Right forelimb (tissue), 1 donor: ENCODE data around the gene TRIM6.
A peak's percentile ranks its signal among the peaks of the same experiment; 100 is the strongest.
"Not testable (repeated sequence)": the region's sequence is repeated elsewhere in the genome, so short reads cannot be mapped to it uniquely, and the experiment has no call there.

Experiments
- DNase-seq: peaks from one replicate; pipeline ENCODE4 v3.0.0-alpha.2; 2018

TRIM6 gene, protein sequence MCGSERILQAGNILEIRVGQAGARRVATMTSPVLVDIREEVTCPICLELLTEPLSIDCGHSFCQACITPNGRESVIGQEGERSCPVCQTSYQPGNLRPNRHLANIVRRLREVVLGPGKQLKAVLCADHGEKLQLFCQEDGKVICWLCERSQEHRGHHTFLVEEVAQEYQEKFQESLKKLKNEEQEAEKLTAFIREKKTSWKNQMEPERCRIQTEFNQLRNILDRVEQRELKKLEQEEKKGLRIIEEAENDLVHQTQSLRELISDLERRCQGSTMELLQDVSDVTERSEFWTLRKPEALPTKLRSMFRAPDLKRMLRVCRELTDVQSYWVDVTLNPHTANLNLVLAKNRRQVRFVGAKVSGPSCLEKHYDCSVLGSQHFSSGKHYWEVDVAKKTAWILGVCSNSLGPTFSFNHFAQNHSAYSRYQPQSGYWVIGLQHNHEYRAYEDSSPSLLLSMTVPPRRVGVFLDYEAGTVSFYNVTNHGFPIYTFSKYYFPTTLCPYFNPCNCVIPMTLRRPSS

GRCh38 chr11:5596607-5597201 lies at the start of gene TRIM6:
TRIM6 (plus strand) TSS chr11:5596637; CDS start chr11:5596898, 261 bp downstream.
- DNase-seq, result peak; percentile 72

GRCh38 chr11:5547982-5548381 lies 48.5 kb upstream of the TRIM6 start:
- no peak for DNase-seq

DNA sequence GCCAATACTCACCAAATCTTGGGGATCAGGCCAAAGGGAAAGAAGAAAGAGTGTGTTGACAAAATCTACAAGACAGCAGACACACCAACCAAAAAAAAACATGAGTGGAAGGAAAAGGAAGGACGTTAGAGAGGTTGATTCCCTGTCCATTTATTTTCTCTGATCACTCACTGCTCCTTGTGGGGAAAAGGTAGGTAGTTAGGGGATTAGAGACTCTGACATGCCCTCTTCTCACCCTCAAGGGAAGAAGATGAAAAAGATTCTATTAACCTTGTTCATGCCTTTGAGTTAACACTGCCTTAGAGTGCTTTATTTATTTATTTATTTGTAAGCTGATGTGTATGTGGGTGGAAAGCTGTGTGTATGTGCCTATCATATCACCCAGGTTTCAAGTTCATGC lies 48.0 kb upstream of the TRIM6 start, which contains the start of gene OR52H1:
Gene OR52H1, minus strand, starts transcription at position 101 of the 400 bp plus-strand sequence. CDS start 3,035 bp downstream, outside the sequence.
- no peak for DNase-seq

GRCh38 chr11:5550440-5551095 lies 45.9 kb upstream of the TRIM6 start:
- DNase-seq, result no peak

- no peak for DNase-seq
These were observed 43.1 kb upstream of the TRIM6 start for GRCh38 chr11:5553343-5553742.

GRCh38 chr11:5556596-5557188 lies 39.7 kb upstream of the TRIM6 start:
- DNase-seq, result no peak

- DNase-seq, result no peak
These were observed 38.7 kb upstream of the TRIM6 start for GRCh38 chr11:5557751-5558150.

DNA sequence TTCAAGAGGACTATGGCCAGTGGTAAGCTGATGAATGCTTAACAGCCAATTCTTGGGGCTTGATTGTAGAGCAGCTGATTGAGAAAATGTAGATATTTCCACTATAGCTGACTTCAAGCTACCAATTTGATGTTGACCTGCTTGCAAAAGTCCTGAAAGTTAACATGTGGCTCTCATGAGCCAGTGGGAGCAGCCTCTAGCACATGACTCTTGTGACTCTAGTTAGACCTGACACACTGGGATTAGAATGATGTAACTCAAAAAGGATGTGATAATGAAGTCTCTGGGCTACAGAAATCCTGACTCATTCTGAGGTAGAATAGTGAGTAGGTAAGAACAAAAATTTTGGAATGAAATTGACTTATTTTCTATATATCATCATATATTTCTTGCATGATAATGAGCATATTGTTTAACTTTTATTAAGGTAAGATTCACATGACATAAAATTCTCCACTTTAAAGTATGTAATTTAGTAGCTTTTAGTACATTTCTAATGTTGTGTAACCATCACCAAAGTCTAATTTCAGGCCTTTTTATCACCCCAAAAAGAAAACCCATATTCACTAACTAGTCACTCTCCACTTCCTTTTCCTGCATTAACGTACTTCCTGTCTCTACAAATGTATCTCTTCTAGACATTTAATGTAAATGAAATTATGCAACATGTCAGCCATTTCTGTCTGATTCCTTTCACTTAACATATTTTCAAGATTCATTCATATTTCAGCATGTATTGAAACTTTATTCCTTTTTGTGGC lies 32.0 kb upstream of the TRIM6 start:
- no peak for DNase-seq

- no peak for DNase-seq
These were observed 21.8 kb upstream of the TRIM6 start for GRCh38 chr11:5574654-5575053.

GRCh38 chr11:5575152-5575551 lies 21.3 kb upstream of the TRIM6 start:
- no peak for DNase-seq

GRCh38 chr11:5577101-5577500 lies 19.3 kb upstream of the TRIM6 start:
- DNase-seq, result no peak

- DNase-seq, result no peak
These were observed 15.9 kb upstream of the TRIM6 start, which contains the start of gene OR52B6 for GRCh38 chr11:5580577-5580976. OR52B6 (plus strand) TSS chr11:5580877; CDS start chr11:5580877, 0 bp downstream.

- DNase-seq, result no peak
These were observed 15.4 kb upstream of the TRIM6 start for GRCh38 chr11:5581014-5581413.

DNA sequence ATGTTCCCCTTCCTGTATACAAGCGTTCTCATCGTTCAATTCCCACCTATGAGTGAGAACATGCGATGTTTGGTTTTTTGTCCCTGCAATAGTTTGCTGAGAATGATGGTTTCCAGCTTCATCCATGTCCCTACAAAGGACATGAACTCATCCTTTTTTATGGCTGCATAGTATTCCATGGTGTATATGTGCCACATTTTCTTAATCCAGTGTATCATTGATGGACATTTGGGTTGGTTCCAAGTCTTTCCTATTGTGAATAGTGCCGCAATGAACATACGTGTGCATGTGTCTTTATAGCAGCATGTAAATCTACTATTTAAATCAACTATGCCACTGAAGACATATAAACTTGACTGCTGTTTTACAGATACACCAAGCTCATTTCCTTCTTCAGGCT lies 12.0 kb upstream of the TRIM6 start:
- DNase-seq, result not testable (repeated sequence)

GRCh38 chr11:5589906-5590305 lies 6.5 kb upstream of the TRIM6 start:
- not testable (repeated sequence) for DNase-seq

DNA sequence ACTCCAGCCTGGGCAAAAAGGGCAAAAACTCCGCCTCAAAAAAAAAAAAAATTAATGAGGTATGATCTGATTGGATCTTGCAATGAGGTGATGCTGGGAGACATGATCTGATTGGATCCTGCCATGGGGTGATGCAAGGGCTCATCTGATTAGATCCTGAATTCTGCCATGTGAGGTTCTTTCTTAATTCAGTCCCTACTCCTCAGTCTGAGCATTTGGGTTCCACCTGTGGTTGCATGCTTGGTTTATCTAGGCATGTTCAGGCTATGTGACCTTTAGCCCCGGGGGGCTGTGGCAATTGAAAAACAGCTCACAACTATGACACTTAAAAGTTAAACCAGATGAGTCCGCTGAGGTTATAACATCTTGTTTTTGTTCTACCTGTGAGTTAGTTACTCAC lies 4.8 kb upstream of the TRIM6 start:
- DNase-seq, result no peak

GRCh38 chr11:5592615-5593014 lies 3.8 kb upstream of the TRIM6 start:
- no peak for DNase-seq

- DNase-seq, result no peak
These were observed 3.3 kb upstream of the TRIM6 start for GRCh38 chr11:5593146-5593545.

- no peak for DNase-seq
These were observed 1.5 kb downstream of the TRIM6 start for GRCh38 chr11:5597953-5598352.

DNA sequence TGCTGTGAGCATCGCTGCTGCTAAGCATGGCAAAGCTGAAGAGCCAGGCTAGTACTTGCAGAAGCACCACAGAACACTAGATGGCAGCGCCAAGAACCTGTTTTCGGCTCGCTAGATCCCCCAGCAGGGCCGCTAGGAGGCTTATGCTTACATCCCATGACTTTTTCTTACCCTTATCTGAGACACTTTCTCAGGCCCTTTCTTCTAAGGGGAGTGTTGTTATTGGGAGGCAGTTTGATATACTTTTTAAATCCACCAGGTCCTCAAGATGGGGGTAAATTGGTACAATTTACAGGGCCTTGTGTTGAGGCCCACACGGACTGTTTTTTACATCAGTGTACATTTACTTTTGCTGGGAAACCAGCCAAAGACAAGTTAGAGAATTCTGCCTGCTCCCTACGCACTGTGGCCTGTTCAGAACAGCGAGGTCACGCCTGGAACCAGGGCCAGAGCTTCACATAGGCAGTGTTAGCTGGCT lies 4.0 kb downstream of the TRIM6 start:
- DNase-seq, result peak; percentile 54

GRCh38 chr11:5602791-5603190 lies 6.4 kb downstream of the TRIM6 start:
- not testable (repeated sequence) for DNase-seq

DNA sequence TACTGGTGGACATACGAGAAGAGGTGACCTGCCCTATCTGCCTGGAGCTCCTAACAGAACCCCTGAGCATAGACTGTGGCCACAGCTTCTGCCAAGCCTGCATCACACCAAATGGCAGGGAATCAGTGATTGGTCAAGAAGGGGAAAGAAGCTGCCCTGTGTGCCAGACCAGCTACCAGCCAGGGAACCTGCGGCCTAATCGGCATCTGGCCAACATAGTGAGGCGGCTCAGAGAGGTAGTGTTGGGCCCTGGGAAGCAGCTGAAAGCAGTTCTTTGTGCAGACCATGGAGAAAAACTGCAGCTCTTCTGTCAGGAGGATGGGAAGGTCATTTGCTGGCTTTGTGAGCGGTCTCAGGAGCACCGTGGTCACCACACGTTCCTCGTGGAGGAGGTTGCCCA lies 6.9 kb downstream of the TRIM6 start:
- no peak for DNase-seq
